Panc1 (cell line): ENCODE results near the gene FRS2. TPM values are rescaled to one million over a fixed set of nuclear protein-coding genes. Genes with fewer than 3 reads are reported as not detected.

Source experiments
- ATAC-seq: fragments of 200-7000 bp; cut with Tn5 transposase; 2 replicates; pipeline ENCODE4 v1.9.1; 2020; ENCODE audit warnings: mild to moderate bottlenecking, moderate library complexity
- BruUV-seq: library from RNA; stranded (reverse); fragments of 400-500 nt; replicated peaks from 2 replicates; lab custom pipeline; 2021; lab: Mats Ljungman, UMichigan
- CTCF ChIA-PET: fragments of 300-600 bp; sonication (Branson Sonifier 250); formaldehyde crosslinking; loops from one replicate; lab custom pipeline; 2022; ENCODE audit warnings: antibody characterized with exemption; lab: Charles Lee
- POLR2A ChIA-PET: fragments of 300-600 bp; sonication (Branson Sonifier 250); formaldehyde crosslinking; loops from one replicate; lab custom pipeline; 2022; ENCODE audit warnings: antibody characterized with exemption; lab: Charles Lee
- DNase-seq: peaks from one replicate; pipeline ENCODE4 v3.0.0-alpha.2; 2010; ENCODE audit warnings: low read depth, low spot score
- H3K27ac ChIP-seq: 2 replicates; pipeline ENCODE4 v1.5.1; 2011; ENCODE audit warnings: mild to moderate bottlenecking, low read length, inconsistent platforms
- H3K27me3 ChIP-seq: fragments of 200-500 bp; sonication (Bioruptor generic); 2 replicates; pipeline ENCODE4 v1.6.0; 2014; ENCODE audit warnings: low read length, inconsistent platforms; ENCODE audit not compliant: control insufficient read depth, insufficient read depth
- H3K36me3 ChIP-seq: fragments of 200-500 bp; sonication (Bioruptor generic); 2 replicates; pipeline ENCODE4 v1.5.1; 2014; ENCODE audit warnings: inconsistent platforms, mild to moderate bottlenecking, low read length, moderate library complexity; ENCODE audit not compliant: control insufficient read depth, insufficient read depth
- H3K4me1 ChIP-seq: 2 replicates; pipeline ENCODE4 v1.5.1; 2011; ENCODE audit warnings: inconsistent platforms, mild to moderate bottlenecking, low read length, moderate library complexity; ENCODE audit not compliant: control insufficient read depth, insufficient read depth
- H3K4me3 ChIP-seq, 2 experiments: 2 replicates each; pipeline ENCODE4 v1.5.1; 2011 to 2012; ENCODE audit warnings: low read depth in 2 of 2, low read length in 2 of 2, mild to moderate bottlenecking in 2 of 2, inconsistent platforms in 1 of 2, moderate library complexity in 1 of 2
- H3K9me3 ChIP-seq: fragments of 200-500 bp; sonication (Bioruptor generic); 2 replicates; pipeline ENCODE4 v1.5.1; 2014; ENCODE audit warnings: low read depth, mild to moderate bottlenecking, inconsistent platforms, low read length, moderate library complexity; ENCODE audit not compliant: control insufficient read depth, insufficient read depth
- CTCF ChIP-seq: fragments of 450-650 bp; IDR thresholded peaks from 2 replicates; pipeline ENCODE4 v1.5.1; 2017; ENCODE audit warnings: mild to moderate bottlenecking
- POLR2AphosphoS5 ChIP-seq: IDR thresholded peaks from 2 replicates; pipeline ENCODE4 v1.6.1; 2012; ENCODE audit warnings: mild to moderate bottlenecking, low read depth, low read length, moderate library complexity
- REST ChIP-seq, 2 experiments: IDR thresholded peaks; 2 replicates each; pipeline ENCODE4 v1.6.1; 2011 to 2012; ENCODE audit warnings: low read depth in 2 of 2, control low read depth in 1 of 2, low read length in 1 of 2, mild to moderate bottlenecking in 1 of 2, moderate library complexity in 1 of 2; ENCODE audit not compliant: insufficient read depth in 1 of 2
- SIN3A ChIP-seq: IDR thresholded peaks from 2 replicates; pipeline ENCODE4 v1.6.1; 2012; ENCODE audit warnings: low read depth, mild to moderate bottlenecking, low read length, moderate library complexity, borderline replicate concordance; ENCODE audit not compliant: insufficient read depth
- TCF7L2 ChIP-seq: IDR thresholded peaks from 2 replicates; pipeline ENCODE4 v1.6.1; 2011; ENCODE audit warnings: mild to moderate bottlenecking, low read depth, low read length, inconsistent platforms
- in situ Hi-C: cut with HindIII; loops from 2 replicates; pipeline ENCODE4 v1.10.0; 2016; ENCODE audit warnings: low sequenced_read_pairs, low pct_unique_long_range_greater_than_20kb
- intact Hi-C: fragments of 100-400 bp; cut with micrococcal nuclease; formaldehyde crosslinking; loops from one replicate; pipeline ENCODE4 v1.10.0; 2022; ENCODE audit not compliant: unreplicated experiment
- total RNA-seq: library from RNA; stranded (reverse); gene quantifications from one replicate; pipeline ENCODE4 v1.2.1, GENCODE V29; 2021; ENCODE audit not compliant: unreplicated experiment

FRS2 gene
- total RNA-seq, 1 experiment from 2014 or later = 26.6 TPM

GRCh38 chr12:69619050-69619449 is 148.9 kb downstream of the FRS2 start:
- in situ Hi-C loops (no loop called here), intact Hi-C loops (no loop called here)
- Histone ChIP-seq H3K27me3 (no peaks in the 10 kb centered on the region; the same call in none of the 2 replicates), H3K4me1 (no peaks in the 10 kb centered on the region), H3K27ac (no peak overlapping the region), H3K9me3 (no peaks in the 10 kb centered on the region), H3K36me3 (no peaks in the 10 kb centered on the region), H3K4me3 (no peak overlapping the region)
- TF ChIP-seq POLR2AphosphoS5 = no peak
- TF ChIP-seq CTCF = no peak
- TF ChIP-seq TCF7L2 = no peak
- TF ChIP-seq SIN3A = no peak
- no peak for TF ChIP-seq REST (IDR thresholded peaks at IDR 0.05; ENCODE audit: insufficient read depth in 1 of 2, low read depth in 2 of 2, low read length in 1 of 2)
- BruUV-seq = no TSS peak
- DNase-seq = no peak
- CTCF ChIA-PET = no interaction called here
- no peak for ATAC-seq
- POLR2A ChIA-PET = no interaction called here

- ATAC-seq (no peak), DNase-seq (no peak)
- no peak for TF ChIP-seq CTCF
- TF ChIP-seq REST (IDR thresholded peaks at IDR 0.05; ENCODE audit: insufficient read depth in 1 of 2, low read depth in 2 of 2, low read length in 1 of 2) = no peak
- Histone ChIP-seq H3K4me1 (no peaks in the 10 kb centered on the region), H3K27me3 (no peaks in the 10 kb centered on the region; the same call in none of the 2 replicates), H3K9me3 (no peaks in the 10 kb centered on the region), H3K36me3 (no peaks in the 10 kb centered on the region), H3K4me3 (no peak overlapping the region), H3K27ac (no peak overlapping the region)
- intact Hi-C loops (no loop called here), in situ Hi-C loops (no loop called here)
- ChIA-PET CTCF (no interaction called here), POLR2A (no interaction called here)
- no TSS peak for BruUV-seq
These were observed 149.9 kb downstream of the FRS2 start for GRCh38 chr12:69620077-69620476.
